Left colon (tissue), 2 donors: ENCODE results near the gene KRT6C. TPM values are rescaled to one million over a fixed set of nuclear protein-coding genes. Genes with fewer than 3 reads are reported as not detected.

Source experiments
- ATAC-seq: fragments of 200-7000 bp; cut with Tn5 transposase; one replicate; pipeline ENCODE4 v1.9.1; 2020; ENCODE audit warnings: mild to moderate bottlenecking, moderate library complexity
- DNase-seq, 2 donors: peaks; one replicate each; pipeline ENCODE4 v3.0.0-alpha.2; 2020
- intact Hi-C, 2 donors: fragments of 100-400 bp; cut with DNase I in 1 of 2; cut with micrococcal nuclease in 1 of 2; formaldehyde crosslinking; loops; one replicate each; pipeline versions ENCODE4 v1.11.2 to v1.14.0; 2022; cut with DNase I, micrococcal nuclease
- long read RNA-seq: library from polyadenylated mRNA; unstranded; transcript quantifications from one replicate; pipeline ENCODE4 v2.0.0, GENCODE V29; 2021
- total RNA-seq, 2 donors: library from RNA; stranded (reverse); fragmentation: NEBNext Ultra II Directional; extraction: Animal tissue kit (Norgen Biotek cat#: 25700); gene quantifications; one replicate each; pipeline ENCODE4 v1.2.1, GENCODE V29; 2021
- donor health status: DM: no; HTN: no; CAD: no.
- donor health status: DM: yes; HTN: yes; CAD: no.

Gene KRT6C
- not detected for total RNA-seq
- long read RNA-seq, result 0 reads

- DNase-seq (no peak), ATAC-seq (peak; percentile 72)
- intact Hi-C loops, result no loop called here
These were observed at the start of gene KRT6C for GRCh38 chr12:52473768-52474167. KRT6C (minus strand) TSS chr12:52473805; CDS start chr12:52473737, 68 bp downstream.

GRCh38 chr12:52522346-52523011 lies 48.9 kb upstream of the KRT6C start:
- DNase-seq, result no peak
- intact Hi-C loops, result no loop called here

GRCh38 chr12:52521568-52522266 lies 48.1 kb upstream of the KRT6C start:
- intact Hi-C loops, result no loop called here
- DNase-seq (no peak), ATAC-seq (no peak)

More at GRCh38 chr12:52522346-52523011, 48.9 kb upstream of the KRT6C start:
- no peak for ATAC-seq

DNA sequence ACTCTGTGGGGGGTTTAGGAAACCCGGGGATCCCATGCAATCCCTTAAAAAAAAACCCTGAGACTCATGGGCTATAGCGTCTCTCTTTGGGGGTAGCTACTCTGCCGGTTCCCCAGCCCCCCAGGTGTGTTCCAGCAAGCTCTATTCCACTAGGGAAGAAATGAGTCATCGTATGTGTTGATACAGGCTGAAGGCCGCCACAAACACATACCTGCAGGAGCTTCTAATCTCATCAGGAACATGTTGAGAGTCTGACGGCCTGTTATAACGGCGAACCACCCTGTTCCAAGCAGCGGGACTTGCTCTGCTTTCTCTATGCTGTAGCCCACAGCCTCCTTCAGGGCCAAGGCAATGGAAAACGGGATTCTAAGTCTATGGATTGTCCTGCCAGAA lies 47.6 kb upstream of the KRT6C start:
- ATAC-seq (no peak), DNase-seq (no peak)
- intact Hi-C loops, result no loop called here

DNA sequence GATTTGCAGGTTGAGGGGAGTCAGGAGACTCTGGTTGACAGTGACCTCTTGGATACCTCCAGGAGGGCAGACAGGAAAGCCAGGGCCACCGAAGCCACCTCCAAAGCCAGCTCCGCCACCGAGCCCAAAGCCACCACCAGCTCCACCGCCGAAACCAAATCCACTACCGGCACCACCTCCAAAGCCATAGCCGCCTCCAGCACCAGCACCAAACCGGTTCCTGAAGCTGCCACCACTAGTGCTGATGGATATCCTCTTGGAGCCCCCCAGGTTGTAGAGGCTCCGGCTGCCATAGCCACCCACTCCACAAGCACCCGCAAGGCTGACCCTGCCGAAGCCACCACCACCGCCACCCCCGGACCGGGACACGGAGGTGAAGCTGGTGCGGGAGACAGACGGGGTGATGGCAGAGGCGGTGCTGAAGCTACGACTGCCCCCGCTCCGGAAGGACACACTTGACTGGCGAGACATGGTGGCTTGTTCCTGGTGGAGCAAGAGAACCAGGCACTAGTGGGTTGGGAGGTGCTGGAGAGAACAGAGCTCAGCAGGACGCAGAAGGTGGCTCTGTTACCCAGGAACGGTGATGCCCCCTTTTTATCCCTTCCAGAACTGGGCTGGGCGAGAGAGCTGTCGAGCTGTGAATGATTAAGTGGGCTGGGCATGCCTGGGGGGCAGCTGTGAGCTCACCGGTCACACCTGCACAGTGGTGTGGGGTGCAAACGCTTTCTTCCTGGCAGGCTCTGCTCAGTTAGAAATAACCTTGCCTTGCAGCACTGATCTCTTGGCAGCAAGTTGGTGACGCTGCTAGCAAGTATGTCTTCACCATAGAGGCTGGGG lies 46.4 kb upstream of the KRT6C start, which contains the start of gene KRT5:
KRT5 (minus strand) TSS at position 569 of the 837 bp plus-strand sequence; CDS start at position 471, 98 bp downstream.
- ATAC-seq (no peak), DNase-seq (no peak)
- intact Hi-C loops, result no loop called here

GRCh38 chr12:52519387-52519703 lies 45.7 kb upstream of the KRT6C start:
- DNase-seq, result no peak
- intact Hi-C loops, result no loop called here
- ATAC-seq, result no peak

GRCh38 chr12:52518574-52519386 lies 45.2 kb upstream of the KRT6C start:
- DNase-seq (no peak), ATAC-seq (no peak)
- intact Hi-C loops, result no loop called here

DNA sequence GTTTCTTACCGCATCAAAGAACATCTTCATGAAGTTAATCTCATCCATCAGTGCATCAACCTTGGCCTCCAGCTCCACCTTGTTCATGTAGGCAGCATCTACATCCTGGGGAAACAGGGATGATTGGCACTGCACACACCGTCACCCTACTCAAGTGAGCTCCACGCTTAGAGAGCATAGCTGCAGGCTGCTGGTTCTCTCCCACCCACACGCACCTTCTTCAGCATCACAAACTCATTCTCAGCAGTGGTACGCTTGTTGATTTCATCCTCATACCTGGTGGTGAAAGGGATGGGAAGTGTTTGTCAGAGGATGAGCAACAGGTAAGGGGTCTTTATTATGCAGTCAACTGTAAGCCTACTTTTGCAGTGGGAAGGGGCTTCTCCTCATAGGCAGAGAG lies 44.3 kb upstream of the KRT6C start:
- DNase-seq (no peak), ATAC-seq (no peak)
- intact Hi-C loops, result no loop called here

GRCh38 chr12:52517005-52517835 lies 43.6 kb upstream of the KRT6C start:
- intact Hi-C loops, result no loop called here
- ATAC-seq (no peak), DNase-seq (no peak)

- intact Hi-C loops, result no loop called here
- ATAC-seq, result no peak
- DNase-seq, result no peak
These were observed 42.6 kb upstream of the KRT6C start for GRCh38 chr12:52515927-52516831.

DNA sequence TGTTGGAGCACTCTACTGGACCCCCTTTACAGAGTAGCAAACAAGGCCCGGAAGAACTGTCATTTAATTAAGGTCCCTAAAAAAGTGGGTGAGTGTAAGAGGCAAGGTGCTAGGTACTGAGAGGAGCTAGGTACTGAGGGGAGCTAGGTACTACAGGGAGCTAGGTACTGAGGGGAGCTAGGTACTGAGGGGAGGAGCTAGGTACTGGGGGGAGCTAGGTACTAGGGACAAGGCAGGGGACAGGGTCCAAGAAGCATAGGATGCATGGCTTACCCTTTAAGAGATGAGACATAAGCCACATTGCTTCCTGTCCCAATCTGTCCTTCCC lies 41.7 kb upstream of the KRT6C start:
- ATAC-seq (no peak), DNase-seq (no peak)
- intact Hi-C loops, result no loop called here

- no peak for ATAC-seq
- no peak for DNase-seq
- intact Hi-C loops, result no loop called here
These were observed 41.1 kb upstream of the KRT6C start for GRCh38 chr12:52514471-52515318.

DNA sequence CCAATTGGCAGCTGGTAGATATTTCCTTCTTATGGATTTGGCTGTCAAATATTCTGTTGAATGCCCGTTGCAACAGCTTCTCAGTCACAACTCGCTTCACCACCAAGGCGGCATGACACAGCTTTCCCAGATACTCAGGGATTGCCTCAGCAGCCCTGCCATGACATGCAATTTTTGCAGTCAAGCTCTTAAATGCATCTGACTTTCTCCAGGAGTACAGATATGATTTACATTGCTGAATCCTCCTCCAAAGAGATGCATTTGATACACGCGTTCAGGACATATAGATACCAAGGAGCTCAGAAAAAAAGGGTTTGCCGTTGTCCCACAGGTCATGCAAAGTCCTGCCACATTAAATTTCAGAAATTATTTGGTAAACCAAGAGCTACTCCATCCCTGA lies 40.1 kb upstream of the KRT6C start:
- ATAC-seq (no peak), DNase-seq (no peak)
- intact Hi-C loops, result no loop called here

GRCh38 chr12:52508211-52508610 lies 34.6 kb upstream of the KRT6C start:
- intact Hi-C loops, result loop anchor here in 1 of 2 donors (5.0 to 10.0 kb wide), 2 partner anchors 116 to 133 kb away; no protein-coding TSS in a partner anchor
- ATAC-seq, result no peak

DNA sequence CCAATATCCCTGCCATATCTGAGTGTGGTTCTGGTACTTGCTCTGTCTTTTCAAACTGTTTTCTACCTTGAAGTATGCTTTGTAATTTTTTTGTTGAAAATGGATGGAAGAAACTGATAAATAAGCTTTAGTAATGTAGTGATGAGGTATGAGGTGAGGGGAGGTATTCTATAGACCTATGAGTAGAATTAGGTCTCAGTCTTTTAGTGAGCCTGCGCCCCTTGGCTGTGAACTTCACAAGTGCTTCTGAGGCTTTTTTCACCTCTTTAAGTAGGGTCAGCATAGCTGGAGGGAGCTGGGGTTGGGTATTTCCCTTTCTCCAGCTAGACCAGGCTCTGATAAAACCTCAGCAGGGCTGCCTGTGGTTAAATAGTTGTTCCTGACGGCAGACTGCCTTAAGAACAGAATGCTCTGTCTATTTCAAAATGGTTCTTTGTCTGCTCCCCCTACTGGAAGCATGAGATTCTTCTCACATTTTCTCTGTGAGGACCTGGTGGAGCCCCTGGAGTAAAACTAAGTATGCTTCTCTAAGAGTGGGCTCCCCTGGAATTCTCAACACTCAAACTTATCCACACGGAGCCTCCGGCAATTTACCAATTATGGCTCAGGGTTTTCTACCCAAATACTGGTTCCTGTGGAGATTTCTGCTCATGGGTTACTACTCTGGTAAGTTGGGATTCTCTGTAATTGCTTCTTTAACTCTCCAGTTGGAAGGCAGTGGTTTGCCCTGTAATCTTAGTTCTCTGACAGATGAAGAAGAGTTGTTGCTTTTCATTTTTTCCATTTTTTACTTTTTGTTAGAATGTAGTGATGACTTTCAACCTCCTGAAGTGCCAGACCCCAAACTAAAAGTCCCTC lies 33.5 kb upstream of the KRT6C start:
- intact Hi-C loops, result loop anchor here in 1 of 2 donors (5.0 to 10.0 kb wide), 2 partner anchors 115 to 132 kb away; no protein-coding TSS in a partner anchor
- peak; percentile 48 for ATAC-seq

More at GRCh38 chr12:52508211-52508610, 34.6 kb upstream of the KRT6C start:
- DNase-seq, result no peak

More for the DNA sequence above, 33.5 kb upstream of the KRT6C start:
- DNase-seq, result no peak
